Natural killer cell (primary cell): ENCODE measurements around the gene IFTAP. TPM values are rescaled to one million over a fixed set of nuclear protein-coding genes. Genes with fewer than 3 reads are reported as not detected.

Experiments
- ATAC-seq, 3 donors: fragments of 150-1000 bp in 2 of 3; fragments of 200-7000 bp in 1 of 3; cut with Tn5 transposase; 1 replicate in 1 of 3; 2 replicates in 2 of 3; pipeline ENCODE4 v1.10.0; 2021; ENCODE audit warnings: mild to moderate bottlenecking in 2 of 3, moderate library complexity in 2 of 3
- DNase-seq, 2 donors: peaks; one replicate each; pipeline versions ENCODE4 v3.0.0 to v3.0.0-alpha.2; 2013 to 2021; ENCODE audit warnings: mixed read lengths in 1 of 2
- H3K27ac ChIP-seq: one replicate; pipeline ENCODE4 v1.5.1; 2013; ENCODE audit warnings: mild to moderate bottlenecking, low read length
- H3K27me3 ChIP-seq: one replicate; pipeline ENCODE4 v1.6.1; 2013; ENCODE audit warnings: low read length; ENCODE audit not compliant: control insufficient read depth, insufficient read depth
- H3K36me3 ChIP-seq: one replicate; pipeline ENCODE4 v1.6.1; 2013; ENCODE audit warnings: low read length; ENCODE audit not compliant: control insufficient read depth, insufficient read depth
- H3K4me1 ChIP-seq: one replicate; pipeline ENCODE4 v1.6.1; 2013; ENCODE audit warnings: low read length; ENCODE audit not compliant: control insufficient read depth, insufficient read depth
- H3K4me3 ChIP-seq: one replicate; pipeline ENCODE4 v1.5.1; 2013; ENCODE audit warnings: low read length
- H3K9me3 ChIP-seq: one replicate; pipeline ENCODE4 v1.6.1; 2013; ENCODE audit warnings: low read length; ENCODE audit not compliant: control insufficient read depth, insufficient read depth
- H3K27ac Mint-ChIP-seq, 2 donors: one replicate each; pipeline ENCODE4 v1.8.0; 2022; ENCODE audit warnings: mild to moderate bottlenecking in 2 of 2, mixed read lengths in 2 of 2, moderate library complexity in 1 of 2
- H3K27me3 Mint-ChIP-seq, 2 donors: one replicate each; pipeline ENCODE4 v1.8.0; 2022; ENCODE audit warnings: low read depth in 2 of 2, mixed read lengths in 2 of 2
- H3K36me3 Mint-ChIP-seq: one replicate; pipeline ENCODE4 v1.8.0; 2022; ENCODE audit warnings: mixed read lengths
- H3K4me1 Mint-ChIP-seq, 2 donors: one replicate each; pipeline ENCODE4 v1.8.0; 2022; ENCODE audit warnings: mixed read lengths in 2 of 2
- H3K4me3 Mint-ChIP-seq: one replicate; pipeline ENCODE4 v1.8.0; 2022; ENCODE audit warnings: mild to moderate bottlenecking, moderate library complexity, mixed read lengths
- H3K9me3 Mint-ChIP-seq, 2 donors: one replicate each; pipeline ENCODE4 v1.8.0; 2022; ENCODE audit warnings: mixed read lengths in 2 of 2
- WGBS: methylation state at CpG from one replicate; pipeline ENCODE4 v1.1.7; 2013; ENCODE audit warnings: missing lambda C conversion rate; ENCODE audit not compliant: insufficient coverage; 5-methylcytosine and 5-hydroxymethylcytosine counted together
- intact Hi-C: fragments of 100-400 bp; cut with micrococcal nuclease; formaldehyde crosslinking; loops from one replicate; pipeline ENCODE4 v1.14.2; 2022
- total RNA-seq, 4 donors: library from RNA; stranded (reverse); fragments of 120-200 nt in 1 of 4; gene quantifications; one replicate each; pipeline versions ENCODE4 v1.2.3 to v1.2.4, GENCODE V29; 2013 to 2022
- TF ChIP-seq, protein P1 (sequence below): fragments of 200-600 bp; IDR thresholded peaks from one replicate; pipeline ENCODE4 v1.8.0; 2022; ENCODE audit warnings: antibody characterized with exemption

IFTAP gene
- total RNA-seq, 3 donors from 2014 or later (not counting 1 experiment from before 2014, with no cell fraction given): 0.94 to 1.9 (median 1.8) TPM

DNA sequence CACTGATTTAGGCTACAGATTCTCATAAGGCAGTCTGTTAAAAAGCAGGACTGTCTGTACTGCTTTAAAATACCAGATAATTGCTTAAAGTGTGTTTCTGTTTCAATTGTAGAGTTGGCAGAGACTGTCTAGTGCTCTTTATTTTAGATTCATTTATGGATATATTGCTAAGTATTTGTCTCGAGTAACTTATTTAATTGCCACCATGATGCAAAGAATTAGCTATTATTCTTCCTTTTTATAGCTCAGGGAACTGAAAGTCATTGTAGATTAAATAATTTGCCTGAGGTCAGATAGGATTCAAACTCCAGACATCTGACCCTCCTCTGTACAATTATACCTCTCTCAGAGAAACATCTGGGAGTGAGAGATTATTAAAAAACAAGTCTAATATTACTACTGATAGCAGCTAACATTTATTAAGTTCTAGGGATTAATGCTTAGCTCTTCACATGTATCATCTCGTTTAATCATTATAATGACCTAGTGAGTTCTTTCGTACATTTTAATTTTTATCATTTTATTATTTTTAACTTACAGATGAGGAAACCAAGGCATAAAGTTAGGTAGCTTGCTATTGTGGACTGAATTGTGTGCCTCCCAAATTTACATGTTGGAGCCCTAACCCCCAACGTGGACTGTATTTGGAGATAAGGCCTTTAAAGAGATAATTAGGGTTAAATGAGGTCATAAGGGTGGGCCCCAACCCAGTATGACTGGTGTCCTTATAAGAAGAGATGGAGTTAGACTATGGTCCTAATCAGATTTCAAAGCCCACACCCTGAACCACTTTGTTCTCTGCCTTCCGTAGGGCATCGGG is 23.5 kb downstream of the IFTAP start:
- DNase-seq (no peak), ATAC-seq (no peak)
- TF ChIP-seq, protein P1, sequence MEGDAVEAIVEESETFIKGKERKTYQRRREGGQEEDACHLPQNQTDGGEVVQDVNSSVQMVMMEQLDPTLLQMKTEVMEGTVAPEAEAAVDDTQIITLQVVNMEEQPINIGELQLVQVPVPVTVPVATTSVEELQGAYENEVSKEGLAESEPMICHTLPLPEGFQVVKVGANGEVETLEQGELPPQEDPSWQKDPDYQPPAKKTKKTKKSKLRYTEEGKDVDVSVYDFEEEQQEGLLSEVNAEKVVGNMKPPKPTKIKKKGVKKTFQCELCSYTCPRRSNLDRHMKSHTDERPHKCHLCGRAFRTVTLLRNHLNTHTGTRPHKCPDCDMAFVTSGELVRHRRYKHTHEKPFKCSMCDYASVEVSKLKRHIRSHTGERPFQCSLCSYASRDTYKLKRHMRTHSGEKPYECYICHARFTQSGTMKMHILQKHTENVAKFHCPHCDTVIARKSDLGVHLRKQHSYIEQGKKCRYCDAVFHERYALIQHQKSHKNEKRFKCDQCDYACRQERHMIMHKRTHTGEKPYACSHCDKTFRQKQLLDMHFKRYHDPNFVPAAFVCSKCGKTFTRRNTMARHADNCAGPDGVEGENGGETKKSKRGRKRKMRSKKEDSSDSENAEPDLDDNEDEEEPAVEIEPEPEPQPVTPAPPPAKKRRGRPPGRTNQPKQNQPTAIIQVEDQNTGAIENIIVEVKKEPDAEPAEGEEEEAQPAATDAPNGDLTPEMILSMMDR: no peak
- Histone ChIP-seq H3K4me1 (no peaks in the 10 kb centered on the region), H3K27me3 (no peaks in the 10 kb centered on the region), H3K9me3 (no peaks in the 10 kb centered on the region), H3K27ac (no peak overlapping the region), H3K4me3 (no peak overlapping the region), H3K36me3 (no peaks in the 10 kb centered on the region)
- H3K27ac Mint-ChIP-seq: no peak overlapping the region
- intact Hi-C loops: no loop called here
- H3K36me3 Mint-ChIP-seq: no peaks in the 10 kb centered on the region
- H3K4me3 Mint-ChIP-seq: no peak overlapping the region
- H3K9me3 Mint-ChIP-seq: no peaks in the 10 kb centered on the region
- H3K27me3 Mint-ChIP-seq: peaks cover 6 to 9% of the 10 kb centered on the region in 2 donors
- WGBS: 54% methylated on average over 1 of the region's 6 CpGs
- H3K4me1 Mint-ChIP-seq: peaks cover 0 to 9% of the 10 kb centered on the region in 2 donors

GRCh38 chr11:36618363-36619047 is 24.2 kb downstream of the IFTAP start:
- Histone ChIP-seq H3K36me3 (no peaks in the 10 kb centered on the region), H3K4me1 (no peaks in the 10 kb centered on the region), H3K27me3 (no peaks in the 10 kb centered on the region), H3K4me3 (no peak overlapping the region), H3K27ac (no peak overlapping the region), H3K9me3 (no peaks in the 10 kb centered on the region)
- no peak for ATAC-seq
- Mint-ChIP-seq H3K4me1 (peaks cover 0 to 9% of the 10 kb centered on the region in 2 donors), H3K27me3 (peaks cover 6 to 9% of the 10 kb centered on the region in 2 donors), H3K27ac (no peak overlapping the region), H3K9me3 (no peaks in the 10 kb centered on the region), H3K36me3 (no peaks in the 10 kb centered on the region), H3K4me3 (no peak overlapping the region)
- DNase-seq: no peak
- TF ChIP-seq, protein P1: no peak
- 47% methylated on average over 3 of the region's 3 CpGs for WGBS
- intact Hi-C loops: no loop called here

GRCh38 chr11:36619502-36619901 is 25.2 kb downstream of the IFTAP start:
- no peaks in the 10 kb centered on the region for H3K36me3 ChIP-seq
- DNase-seq (no peak), ATAC-seq (no peak)
- no peaks in the 10 kb centered on the region for H3K9me3 ChIP-seq
- H3K27ac ChIP-seq: no peak overlapping the region
- no peaks in the 10 kb centered on the region for H3K27me3 ChIP-seq
- 21% methylated on average over 5 of the region's 5 CpGs for WGBS
- intact Hi-C loops: no loop called here
- Mint-ChIP-seq H3K27ac (no peak overlapping the region), H3K9me3 (no peaks in the 10 kb centered on the region), H3K4me3 (no peak overlapping the region), H3K27me3 (peaks cover 6 to 9% of the 10 kb centered on the region in 2 donors), H3K4me1 (peaks cover 0 to 9% of the 10 kb centered on the region in 2 donors), H3K36me3 (no peaks in the 10 kb centered on the region)
- no peak overlapping the region for H3K4me3 ChIP-seq
- TF ChIP-seq, protein P1: no peak
- H3K4me1 ChIP-seq: no peaks in the 10 kb centered on the region
